Stomach smooth muscle (tissue), 2 donors: ENCODE measurements around the gene APLP2.

Experiments used
- H3K27ac ChIP-seq: one replicate; pipeline ENCODE4 v1.7.0; 2013; ENCODE audit warnings: mild to moderate bottlenecking, low read length, inconsistent platforms
- H3K27me3 ChIP-seq, 2 donors: one replicate each; pipeline ENCODE4 v1.7.0; 2013; ENCODE audit warnings: low read length in 2 of 2; ENCODE audit not compliant: insufficient read depth in 2 of 2, control insufficient read depth in 1 of 2
- H3K36me3 ChIP-seq, 2 donors: one replicate each; pipeline ENCODE4 v1.7.0; 2013; ENCODE audit warnings: low read length in 2 of 2; ENCODE audit not compliant: control insufficient read depth in 2 of 2, insufficient read depth in 2 of 2
- H3K4me1 ChIP-seq: one replicate; pipeline ENCODE4 v1.7.0; 2013; ENCODE audit warnings: low read length; ENCODE audit not compliant: control insufficient read depth, insufficient read depth
- H3K4me3 ChIP-seq, 2 donors: one replicate each; pipeline ENCODE4 v1.7.0; 2013; ENCODE audit warnings: low read length in 2 of 2
- H3K9ac ChIP-seq, 2 donors: one replicate each; pipeline ENCODE4 v1.7.0; 2013; ENCODE audit warnings: low read length in 2 of 2, mild to moderate bottlenecking in 1 of 2
- H3K9me3 ChIP-seq, 2 donors: one replicate each; pipeline ENCODE4 v1.7.0; 2013; ENCODE audit warnings: low read length in 2 of 2; ENCODE audit not compliant: control insufficient read depth in 2 of 2
- donor health status: healthy.
- donor health status: Pancreatic carcinoma.

The APLP2 gene

GRCh38 chr11:130144861-130145281 lies 75.2 kb downstream of the APLP2 start:
- H3K36me3 ChIP-seq = peaks cover 18 to 36% of the 10 kb centered on the region in 2 donors
- no peaks in the 10 kb centered on the region for H3K9me3 ChIP-seq
- H3K4me3 ChIP-seq = no peak overlapping the region
- no peaks in the 10 kb centered on the region for H3K27me3 ChIP-seq
- H3K4me1 ChIP-seq = peaks cover 18% of the 10 kb centered on the region
- peak overlapping the region; percentile 49 for H3K27ac ChIP-seq
- no peak overlapping the region for H3K9ac ChIP-seq

- Histone ChIP-seq H3K4me3 (no peak overlapping the region), H3K27ac (peak overlapping the region; percentile 49), H3K9me3 (no peaks in the 10 kb centered on the region), H3K36me3 (peaks cover 14 to 33% of the 10 kb centered on the region in 2 donors), H3K27me3 (no peaks in the 10 kb centered on the region), H3K4me1 (peaks cover 18% of the 10 kb centered on the region), H3K9ac (peak overlapping the region in 1 of 2 donors; percentile 13)
These were observed 75.7 kb downstream of the APLP2 start for GRCh38 chr11:130145311-130145812.

- Histone ChIP-seq H3K27me3 (no peaks in the 10 kb centered on the region), H3K4me1 (peaks cover 18% of the 10 kb centered on the region), H3K36me3 (peaks cover 14 to 29% of the 10 kb centered on the region in 2 donors), H3K9me3 (no peaks in the 10 kb centered on the region), H3K27ac (peak overlapping the region; percentile 11), H3K9ac (no peak overlapping the region), H3K4me3 (no peak overlapping the region)
These were observed 76.5 kb downstream of the APLP2 start for GRCh38 chr11:130145975-130146776.

- H3K9ac ChIP-seq = no peak overlapping the region
- H3K36me3 ChIP-seq = peaks cover 13 to 23% of the 10 kb centered on the region in 2 donors
- peaks cover 18% of the 10 kb centered on the region for H3K4me1 ChIP-seq
- H3K9me3 ChIP-seq = no peaks in the 10 kb centered on the region
- no peaks in the 10 kb centered on the region for H3K27me3 ChIP-seq
- no peak overlapping the region for H3K4me3 ChIP-seq
- peak overlapping the region; percentile 11 for H3K27ac ChIP-seq
These were observed 77.1 kb downstream of the APLP2 start for GRCh38 chr11:130146796-130147195.

DNA sequence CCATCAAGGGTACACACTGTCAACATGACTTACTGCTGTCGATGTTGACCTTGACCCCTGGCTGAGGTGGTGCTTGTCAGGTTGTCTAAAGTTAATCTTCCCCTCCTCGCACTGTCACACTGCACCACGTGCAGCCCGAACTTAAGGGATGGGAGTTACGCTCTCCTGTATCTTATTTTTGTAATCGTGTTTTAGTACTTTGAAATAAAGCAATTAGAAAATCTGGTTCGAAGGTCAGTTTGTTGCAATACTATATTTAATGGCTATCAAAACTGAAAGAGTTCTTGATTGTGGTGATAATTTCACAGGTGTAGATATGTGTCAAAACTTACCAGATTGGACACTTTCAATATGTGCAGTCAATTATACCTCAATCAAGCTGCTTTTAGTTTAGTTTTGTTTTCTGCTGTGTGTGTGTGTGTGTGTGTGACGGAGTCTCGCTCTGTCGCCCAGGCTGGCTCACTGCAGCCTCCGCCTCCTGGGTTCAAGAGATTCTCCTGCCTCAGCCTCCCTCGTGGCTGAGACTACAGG lies 79.2 kb downstream of the APLP2 start:
- H3K4me1 ChIP-seq = peaks cover 15% of the 10 kb centered on the region
- H3K4me3 ChIP-seq = no peak overlapping the region
- H3K9me3 ChIP-seq = no peaks in the 10 kb centered on the region
- no peaks in the 10 kb centered on the region for H3K27me3 ChIP-seq
- no peak overlapping the region for H3K27ac ChIP-seq
- peaks cover 3 to 9% of the 10 kb centered on the region in 2 donors for H3K36me3 ChIP-seq
- no peak overlapping the region for H3K9ac ChIP-seq

DNA sequence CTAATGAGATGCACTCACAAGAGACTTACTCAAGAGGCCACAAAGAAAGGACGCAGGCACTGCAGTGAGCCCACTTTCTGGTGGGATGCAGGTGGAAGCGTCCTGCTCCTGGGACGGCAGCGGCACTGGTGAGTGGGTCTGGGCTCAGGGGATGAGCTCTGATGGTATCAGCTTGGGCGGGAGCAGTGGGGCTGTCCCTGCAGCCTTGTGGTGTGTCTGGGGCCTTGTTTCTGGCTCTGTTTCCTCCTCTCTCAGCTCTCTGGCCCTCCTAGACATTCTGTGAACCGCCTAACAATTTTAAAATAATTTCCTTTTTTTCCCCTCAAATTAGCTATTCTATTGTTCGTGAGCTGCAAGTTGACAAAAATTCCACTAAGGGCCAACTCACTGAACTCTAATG lies 81.1 kb downstream of the APLP2 start:
- H3K9me3 ChIP-seq = no peaks in the 10 kb centered on the region
- no peaks in the 10 kb centered on the region for H3K36me3 ChIP-seq
- H3K4me3 ChIP-seq = no peak overlapping the region
- H3K9ac ChIP-seq = no peak overlapping the region
- peaks cover 0 to 2% of the 10 kb centered on the region in 2 donors for H3K27me3 ChIP-seq
- H3K4me1 ChIP-seq = peaks cover 7% of the 10 kb centered on the region
- no peak overlapping the region for H3K27ac ChIP-seq

DNA sequence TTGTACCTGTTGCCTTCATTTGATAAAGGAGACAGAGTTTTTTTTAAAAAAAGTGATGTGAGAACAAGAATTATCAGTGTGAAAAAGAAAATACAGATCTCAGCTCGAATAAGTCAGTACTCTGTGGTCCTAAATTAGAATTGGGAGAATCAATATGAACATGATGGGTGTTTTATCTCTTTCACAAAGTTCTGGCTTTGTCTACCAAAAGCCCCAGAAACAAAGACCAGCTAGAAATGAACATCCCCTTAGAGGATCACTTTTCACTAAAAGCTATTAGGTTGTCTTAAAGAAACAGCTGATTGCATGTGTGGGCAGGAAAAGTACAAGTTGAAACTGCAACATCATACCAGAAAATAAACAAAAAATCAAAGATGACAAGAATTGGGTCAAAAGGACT lies 81.5 kb downstream of the APLP2 start:
- H3K27ac ChIP-seq = no peak overlapping the region
- H3K27me3 ChIP-seq = peaks cover 0 to 2% of the 10 kb centered on the region in 2 donors
- H3K4me3 ChIP-seq = no peak overlapping the region
- H3K9me3 ChIP-seq = no peaks in the 10 kb centered on the region
- no peaks in the 10 kb centered on the region for H3K36me3 ChIP-seq
- peaks cover 3% of the 10 kb centered on the region for H3K4me1 ChIP-seq
- H3K9ac ChIP-seq = no peak overlapping the region

DNA sequence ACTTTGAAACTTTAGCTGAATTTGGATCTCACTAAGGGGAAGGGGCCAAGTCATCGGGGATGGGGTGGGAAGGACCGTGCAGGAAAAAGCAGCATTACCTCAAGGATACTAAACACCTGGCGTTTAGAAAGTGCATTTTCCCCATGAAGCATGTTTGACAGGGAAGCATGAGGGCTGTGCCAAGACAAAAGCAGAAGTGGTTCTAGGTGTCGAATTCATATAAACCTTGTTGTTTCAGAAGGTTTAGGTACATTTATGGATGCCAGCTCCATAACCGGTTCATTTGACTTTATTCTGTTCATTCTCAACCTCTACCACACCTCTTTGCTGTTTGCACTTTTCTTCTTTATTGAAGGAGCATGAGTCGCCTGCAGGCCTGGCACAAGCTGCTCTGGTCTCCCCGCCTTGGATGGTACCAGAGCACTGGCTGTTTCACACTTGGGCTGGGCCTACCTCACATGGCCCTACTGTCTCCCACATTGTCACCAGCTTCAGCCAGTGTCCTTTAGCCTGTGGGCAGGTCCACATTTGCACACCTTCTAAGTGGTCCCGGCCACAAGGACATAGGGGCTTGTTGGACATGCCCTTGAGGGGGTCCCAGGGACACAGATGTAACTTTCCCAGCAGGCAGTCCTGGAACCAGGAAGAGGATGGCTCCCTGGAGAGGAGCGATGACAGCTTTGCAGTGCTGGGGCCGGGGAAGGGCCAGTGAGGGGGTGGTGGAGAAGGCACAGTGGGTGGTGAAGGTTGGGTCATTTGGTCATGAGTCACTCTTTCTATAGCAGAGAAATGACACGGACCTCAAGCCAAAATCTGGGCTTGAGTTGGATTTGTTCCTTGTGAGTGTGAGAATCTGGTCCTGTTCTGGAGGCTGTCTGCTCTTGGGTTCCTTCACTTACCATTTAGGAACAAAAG lies 86.7 kb downstream of the APLP2 start:
- peaks cover 20 to 24% of the 10 kb centered on the region in 2 donors for H3K27me3 ChIP-seq
- H3K4me1 ChIP-seq = peaks cover 13% of the 10 kb centered on the region
- no peak overlapping the region for H3K27ac ChIP-seq
- no peaks in the 10 kb centered on the region for H3K36me3 ChIP-seq
- no peaks in the 10 kb centered on the region for H3K9me3 ChIP-seq
- no peak overlapping the region for H3K9ac ChIP-seq
- H3K4me3 ChIP-seq = no peak overlapping the region

- no peak overlapping the region for H3K4me3 ChIP-seq
- no peaks in the 10 kb centered on the region for H3K36me3 ChIP-seq
- H3K27me3 ChIP-seq = peaks cover 26 to 30% of the 10 kb centered on the region in 2 donors
- H3K9ac ChIP-seq = no peak overlapping the region
- H3K27ac ChIP-seq = no peak overlapping the region
- H3K4me1 ChIP-seq = peaks cover 13% of the 10 kb centered on the region
- no peaks in the 10 kb centered on the region for H3K9me3 ChIP-seq
These were observed 87.4 kb downstream of the APLP2 start for GRCh38 chr11:130157101-130157500.

DNA sequence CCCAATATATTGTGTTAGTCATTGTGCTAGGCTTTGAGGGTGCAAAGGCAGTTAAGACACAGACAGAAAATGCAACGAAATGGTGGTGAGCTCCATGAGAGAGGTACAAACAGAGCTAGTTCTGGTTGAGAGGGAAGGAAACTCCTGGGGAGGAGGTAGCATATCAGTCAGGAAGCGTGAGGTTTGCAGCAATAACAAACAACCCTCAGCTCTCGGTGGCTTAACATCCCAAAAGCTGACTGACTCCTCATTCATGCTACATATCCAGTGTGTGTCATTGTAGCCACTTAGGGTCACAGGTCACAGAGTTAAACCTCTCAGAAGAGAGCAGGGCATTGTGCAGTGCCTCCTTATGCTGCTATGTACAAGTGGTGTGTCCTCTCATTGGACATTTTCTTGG lies 88.1 kb downstream of the APLP2 start:
- no peak overlapping the region for H3K9ac ChIP-seq
- H3K4me1 ChIP-seq = peaks cover 13% of the 10 kb centered on the region
- H3K9me3 ChIP-seq = no peaks in the 10 kb centered on the region
- H3K36me3 ChIP-seq = no peaks in the 10 kb centered on the region
- no peak overlapping the region for H3K27ac ChIP-seq
- H3K4me3 ChIP-seq = no peak overlapping the region
- H3K27me3 ChIP-seq = peaks cover 30 to 33% of the 10 kb centered on the region in 2 donors
